ENCODE data around the gene LEMD1.

DNA sequence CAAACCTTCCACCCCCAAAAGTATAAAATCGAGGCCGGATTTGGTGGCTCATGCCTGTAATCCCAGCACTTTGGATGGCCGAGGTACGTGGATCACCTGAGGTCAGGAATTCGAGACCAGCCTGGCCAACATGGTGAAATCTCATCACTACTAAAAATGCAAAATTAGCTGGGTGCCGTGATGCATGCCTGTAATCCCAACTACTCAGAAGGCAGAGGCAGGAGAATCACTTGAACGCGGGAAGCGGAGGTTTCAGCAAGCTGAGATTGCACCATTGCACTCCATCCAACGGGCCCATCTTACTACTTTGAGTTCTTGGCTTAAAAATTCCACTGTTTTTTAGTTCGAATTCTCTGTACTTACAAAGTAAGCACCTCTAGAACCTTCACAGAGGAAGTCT, 76.1 kb downstream of the LEMD1 start:
- TF ChIP-seq EZH2 (IDR thresholded peaks at IDR 0.05; ENCODE audit: insufficient read depth, poor library complexity, severe bottlenecking) (no peak), EZH2phosphoT487 (IDR thresholded peaks at IDR 0.05; ENCODE audit: insufficient read depth, low read depth) (no peak)
